GM12891 (cell line): Measurements from ENCODE around the gene TRAPPC10.

Source experiments
- PAX5 ChIP-seq: IDR thresholded peaks from 2 replicates; pipeline ENCODE4 v1.6.1; 2011; ENCODE audit warnings: low read length, moderate library complexity, mild to moderate bottlenecking; ENCODE audit not compliant: insufficient read depth, severe bottlenecking
- POLR2A ChIP-seq: IDR thresholded peaks from 2 replicates; pipeline ENCODE4 v1.6.1; 2011; ENCODE audit warnings: low read depth, low read length, control low read depth
- POLR2AphosphoS5 ChIP-seq: IDR thresholded peaks from 2 replicates; pipeline ENCODE4 v1.6.1; 2011; ENCODE audit warnings: low read depth, low read length, control low read depth
- POU2F2 ChIP-seq: IDR thresholded peaks from 2 replicates; pipeline ENCODE4 v1.6.1; 2011; ENCODE audit warnings: low read depth, mild to moderate bottlenecking, control low read depth, low read length, moderate library complexity
- SPI1 ChIP-seq: IDR thresholded peaks from 2 replicates; pipeline ENCODE4 v1.6.1; 2011; ENCODE audit warnings: low read depth, low read length, control low read depth
- TAF1 ChIP-seq: IDR thresholded peaks from 2 replicates; pipeline ENCODE4 v1.6.1; 2011; ENCODE audit warnings: low read depth, low read length, control low read depth

DNA sequence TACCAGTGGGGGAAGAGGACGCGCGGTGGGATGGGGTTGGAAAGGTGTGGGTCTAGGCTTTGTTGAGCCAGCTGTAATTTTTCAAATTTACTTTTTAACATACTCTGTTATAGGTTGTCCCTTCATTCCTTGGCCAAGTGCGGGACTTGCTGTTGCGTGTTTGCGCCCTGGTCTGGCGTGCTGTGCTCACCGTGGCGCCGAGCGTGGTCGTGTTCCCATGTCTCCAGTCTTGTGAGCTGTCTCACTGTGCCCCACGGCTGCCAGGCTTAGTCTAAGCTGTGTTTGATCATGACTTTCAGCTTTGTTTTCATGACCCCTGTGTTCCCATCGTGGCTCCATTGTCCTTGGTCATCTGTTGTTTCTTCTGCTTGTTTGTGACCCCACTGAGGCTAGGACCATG, 26.0 kb downstream of the TRAPPC10 start:
- TF ChIP-seq POLR2A: no peak
- no peak for TF ChIP-seq POLR2AphosphoS5
- no peak for TF ChIP-seq TAF1
- no peak for TF ChIP-seq PAX5
- TF ChIP-seq SPI1: no peak
- no peak for TF ChIP-seq POU2F2
